RWPE2 (cell line): Measurements from ENCODE around the gene EYA2.

ENCODE experiments used
- ATAC-seq: fragments of 200-7000 bp; cut with Tn5 transposase; 3 replicates; pipeline ENCODE4 v1.9.1; 2021; ENCODE audit warnings: low read depth
- DNase-seq: peaks from one replicate; pipeline ENCODE4 v3.0.0-alpha.2; 2020; ENCODE audit warnings: low spot score
- H3K27ac ChIP-seq: fragments of 450-650 bp; 2 replicates; pipeline ENCODE4 v1.5.1; 2017; ENCODE audit warnings: mild to moderate bottlenecking; ENCODE audit not compliant: poor library complexity, severe bottlenecking
- H3K27me3 ChIP-seq: fragments of 250-450 bp; sonication (Bioruptor Pico); 2 replicates; pipeline ENCODE4 v1.5.1; 2021; ENCODE audit warnings: mild to moderate bottlenecking, moderate library complexity; ENCODE audit not compliant: insufficient read depth, poor library complexity, severe bottlenecking
- H3K36me3 ChIP-seq: fragments of 250-450 bp; sonication (Bioruptor Pico); 2 replicates; pipeline ENCODE4 v1.5.1; 2020; ENCODE audit warnings: low read depth, mild to moderate bottlenecking, moderate library complexity
- H3K4me1 ChIP-seq: fragments of 250-450 bp; sonication (Bioruptor Pico); 2 replicates; pipeline ENCODE4 v1.5.1; 2021; ENCODE audit warnings: mild to moderate bottlenecking, moderate library complexity; ENCODE audit not compliant: insufficient read depth, poor library complexity, severe bottlenecking
- H3K4me3 ChIP-seq: fragments of 250-450 bp; sonication (Bioruptor Pico); 2 replicates; pipeline ENCODE4 v1.5.1; 2021; ENCODE audit warnings: mild to moderate bottlenecking, moderate library complexity; ENCODE audit not compliant: severe bottlenecking
- H3K9me3 ChIP-seq: fragments of 250-450 bp; sonication (Bioruptor Pico); 2 replicates; pipeline ENCODE4 v1.5.1; 2021; ENCODE audit warnings: mild to moderate bottlenecking, moderate library complexity; ENCODE audit not compliant: severe bottlenecking
- CTCF ChIP-seq: fragments of 450-650 bp; IDR thresholded peaks from one replicate; pipeline ENCODE4 v1.5.1; 2017; ENCODE audit warnings: mild to moderate bottlenecking, moderate library complexity; ENCODE audit not compliant: poor library complexity, severe bottlenecking

The EYA2 gene

GRCh38 chr20:47080365-47080764 is 185.7 kb downstream of the EYA2 start:
- Histone ChIP-seq H3K27ac (no peak overlapping the region), H3K9me3 (peaks cover 6% of the 10 kb centered on the region), H3K27me3 (no peaks in the 10 kb centered on the region), H3K4me1 (no peaks in the 10 kb centered on the region), H3K4me3 (no peak overlapping the region), H3K36me3 (no peaks in the 10 kb centered on the region)
- no peak for DNase-seq
- no peak for TF ChIP-seq CTCF
- no peak for ATAC-seq

- DNase-seq, result peak; percentile 52
- no peak overlapping the region for H3K27ac ChIP-seq
- H3K4me1 ChIP-seq, result no peaks in the 10 kb centered on the region
- no peak for TF ChIP-seq CTCF
- no peaks in the 10 kb centered on the region for H3K9me3 ChIP-seq
- no peaks in the 10 kb centered on the region for H3K36me3 ChIP-seq
- no peaks in the 10 kb centered on the region for H3K27me3 ChIP-seq
- ATAC-seq, result no peak
- H3K4me3 ChIP-seq, result no peak overlapping the region
These were observed 191.7 kb downstream of the EYA2 start for GRCh38 chr20:47086316-47086715.

GRCh38 chr20:47088335-47088734 is 193.7 kb downstream of the EYA2 start:
- Histone ChIP-seq H3K27me3 (no peaks in the 10 kb centered on the region), H3K36me3 (no peaks in the 10 kb centered on the region), H3K4me1 (no peaks in the 10 kb centered on the region), H3K27ac (no peak overlapping the region), H3K4me3 (no peak overlapping the region), H3K9me3 (no peaks in the 10 kb centered on the region)
- ATAC-seq (peak; percentile 46; the same call in 2 of the 3 replicates), DNase-seq (peak; percentile 71)
- TF ChIP-seq CTCF, result no peak

- ATAC-seq (no peak), DNase-seq (peak; percentile 75)
- Histone ChIP-seq H3K36me3 (no peaks in the 10 kb centered on the region), H3K27ac (no peak overlapping the region), H3K9me3 (no peaks in the 10 kb centered on the region), H3K27me3 (no peaks in the 10 kb centered on the region), H3K4me1 (no peaks in the 10 kb centered on the region), H3K4me3 (no peak overlapping the region)
- no peak for TF ChIP-seq CTCF
These were observed 194.5 kb downstream of the EYA2 start for GRCh38 chr20:47089151-47089550.

GRCh38 chr20:47090835-47091234 is 196.2 kb downstream of the EYA2 start:
- H3K4me3 ChIP-seq, result no peak overlapping the region
- DNase-seq (no peak), ATAC-seq (no peak)
- TF ChIP-seq CTCF, result no peak
- peaks cover 5% of the 10 kb centered on the region for H3K9me3 ChIP-seq
- H3K27me3 ChIP-seq, result no peaks in the 10 kb centered on the region
- H3K4me1 ChIP-seq, result no peaks in the 10 kb centered on the region
- no peak overlapping the region for H3K27ac ChIP-seq
- H3K36me3 ChIP-seq, result no peaks in the 10 kb centered on the region
